ENCODE measurements around the gene TFAP2E.

DNA sequence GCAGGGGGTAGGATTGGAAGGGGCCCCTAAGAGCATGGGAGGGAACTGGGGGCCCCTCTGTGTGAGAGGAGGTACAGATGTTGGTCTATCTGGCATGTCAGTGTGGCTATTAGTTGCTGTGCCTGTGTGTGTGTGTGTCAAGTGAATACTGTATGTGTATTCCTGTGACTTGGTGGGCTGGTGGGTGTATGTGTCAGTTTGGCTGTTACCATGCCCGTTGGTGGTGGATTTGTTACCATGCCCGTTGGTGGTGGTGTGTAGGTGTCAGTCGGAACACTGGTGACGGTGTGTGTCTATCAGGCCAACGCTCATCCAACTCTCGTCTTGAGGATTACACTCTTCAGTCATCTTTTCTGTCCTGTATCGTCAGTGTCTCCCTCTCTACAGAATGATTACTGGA is 22.6 kb downstream of the TFAP2E start:
- TF ChIP-seq, protein P1, sequence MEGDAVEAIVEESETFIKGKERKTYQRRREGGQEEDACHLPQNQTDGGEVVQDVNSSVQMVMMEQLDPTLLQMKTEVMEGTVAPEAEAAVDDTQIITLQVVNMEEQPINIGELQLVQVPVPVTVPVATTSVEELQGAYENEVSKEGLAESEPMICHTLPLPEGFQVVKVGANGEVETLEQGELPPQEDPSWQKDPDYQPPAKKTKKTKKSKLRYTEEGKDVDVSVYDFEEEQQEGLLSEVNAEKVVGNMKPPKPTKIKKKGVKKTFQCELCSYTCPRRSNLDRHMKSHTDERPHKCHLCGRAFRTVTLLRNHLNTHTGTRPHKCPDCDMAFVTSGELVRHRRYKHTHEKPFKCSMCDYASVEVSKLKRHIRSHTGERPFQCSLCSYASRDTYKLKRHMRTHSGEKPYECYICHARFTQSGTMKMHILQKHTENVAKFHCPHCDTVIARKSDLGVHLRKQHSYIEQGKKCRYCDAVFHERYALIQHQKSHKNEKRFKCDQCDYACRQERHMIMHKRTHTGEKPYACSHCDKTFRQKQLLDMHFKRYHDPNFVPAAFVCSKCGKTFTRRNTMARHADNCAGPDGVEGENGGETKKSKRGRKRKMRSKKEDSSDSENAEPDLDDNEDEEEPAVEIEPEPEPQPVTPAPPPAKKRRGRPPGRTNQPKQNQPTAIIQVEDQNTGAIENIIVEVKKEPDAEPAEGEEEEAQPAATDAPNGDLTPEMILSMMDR (IDR thresholded peaks at IDR 0.05; ENCODE audit: low read depth, low read length, poor library complexity, severe bottlenecking): no peak
- no peak for TF ChIP-seq EZH2phosphoT487 (IDR thresholded peaks at IDR 0.05; ENCODE audit: borderline replicate concordance, low read length)

All from DOHH2 (cell line).